Measurements from ENCODE around the gene ADAP1.

DNA sequence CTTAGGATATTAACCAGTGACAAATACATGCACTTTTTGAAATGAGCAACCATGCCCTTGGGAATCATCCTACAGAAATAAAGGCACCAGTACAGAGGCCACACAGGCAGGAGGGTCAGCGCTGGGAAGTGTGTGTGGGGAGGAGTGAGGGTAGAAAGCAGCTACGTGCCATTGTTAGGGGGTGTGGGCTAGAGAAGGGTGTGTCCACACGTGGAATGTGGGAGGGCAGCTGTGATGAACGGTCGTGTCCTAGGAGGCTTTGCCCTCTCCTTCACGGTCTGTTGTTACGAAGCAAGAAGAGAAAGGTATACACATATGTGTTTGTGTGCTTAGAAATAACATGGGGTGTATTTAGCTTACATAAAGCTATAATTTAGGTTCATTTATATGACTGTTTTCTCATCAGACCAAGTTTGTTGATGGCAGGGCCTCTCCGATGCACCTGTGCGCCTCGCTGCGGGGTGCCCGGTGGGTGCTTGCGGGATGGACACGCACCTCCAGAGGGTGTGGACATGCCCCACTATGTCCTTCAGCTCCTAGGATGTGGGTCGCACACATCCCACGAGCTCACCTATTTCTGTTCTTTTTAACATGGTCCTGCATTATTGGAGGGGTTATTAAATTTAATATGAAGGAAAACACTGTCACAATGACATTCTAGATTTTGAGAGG is 95.0 kb downstream of the ADAP1 start:
- TF ChIP-seq, protein P1, sequence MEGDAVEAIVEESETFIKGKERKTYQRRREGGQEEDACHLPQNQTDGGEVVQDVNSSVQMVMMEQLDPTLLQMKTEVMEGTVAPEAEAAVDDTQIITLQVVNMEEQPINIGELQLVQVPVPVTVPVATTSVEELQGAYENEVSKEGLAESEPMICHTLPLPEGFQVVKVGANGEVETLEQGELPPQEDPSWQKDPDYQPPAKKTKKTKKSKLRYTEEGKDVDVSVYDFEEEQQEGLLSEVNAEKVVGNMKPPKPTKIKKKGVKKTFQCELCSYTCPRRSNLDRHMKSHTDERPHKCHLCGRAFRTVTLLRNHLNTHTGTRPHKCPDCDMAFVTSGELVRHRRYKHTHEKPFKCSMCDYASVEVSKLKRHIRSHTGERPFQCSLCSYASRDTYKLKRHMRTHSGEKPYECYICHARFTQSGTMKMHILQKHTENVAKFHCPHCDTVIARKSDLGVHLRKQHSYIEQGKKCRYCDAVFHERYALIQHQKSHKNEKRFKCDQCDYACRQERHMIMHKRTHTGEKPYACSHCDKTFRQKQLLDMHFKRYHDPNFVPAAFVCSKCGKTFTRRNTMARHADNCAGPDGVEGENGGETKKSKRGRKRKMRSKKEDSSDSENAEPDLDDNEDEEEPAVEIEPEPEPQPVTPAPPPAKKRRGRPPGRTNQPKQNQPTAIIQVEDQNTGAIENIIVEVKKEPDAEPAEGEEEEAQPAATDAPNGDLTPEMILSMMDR (IDR thresholded peaks at IDR 0.05; ENCODE audit: insufficient read depth, low read length, poor library complexity, severe bottlenecking) = no peak
- TF ChIP-seq EZH2phosphoT487 (conservative IDR thresholded peaks at IDR 0.05; ENCODE audit: low read length) = no peak
